Right lobe of liver (tissue), 6 donors: ENCODE results near the gene C20orf144. TPM values are rescaled to one million over a fixed set of nuclear protein-coding genes. Genes with fewer than 3 reads are reported as not detected.

Source experiments
- ATAC-seq, 4 donors: fragments of 200-7000 bp; cut with Tn5 transposase; one replicate each; pipeline ENCODE4 v1.9.1; 2020; ENCODE audit warnings: mild to moderate bottlenecking in 4 of 4, moderate library complexity in 4 of 4
- DNase-seq, 3 donors: peaks; one replicate each; pipeline ENCODE4 v3.0.0-alpha.2; 2020
- H3K27ac ChIP-seq, 3 donors: fragments of 200-600 bp; one replicate each; pipeline ENCODE4 v1.8.0; 2022
- H3K27me3 ChIP-seq, 2 donors: fragments of 200-600 bp; one replicate each; pipeline ENCODE4 v1.8.0; 2022
- H3K36me3 ChIP-seq, 4 donors: fragments of 200-600 bp; sonication (generic) in 1 of 4; one replicate each; pipeline versions ENCODE4 v1.5.1 to v1.8.0; 2017 to 2022; ENCODE audit warnings: control low read depth in 1 of 4
- H3K4me1 ChIP-seq, 4 donors: fragments of 200-600 bp; sonication (generic) in 1 of 4; one replicate each; pipeline versions ENCODE4 v1.5.1 to v1.8.0; 2017 to 2022; ENCODE audit warnings: control low read depth in 1 of 4
- H3K4me3 ChIP-seq, 3 donors: fragments of 200-600 bp; one replicate each; pipeline ENCODE4 v1.8.0; 2022
- H3K9me3 ChIP-seq, 4 donors: fragments of 200-600 bp; sonication (generic) in 1 of 4; one replicate each; pipeline versions ENCODE4 v1.5.1 to v1.8.0; 2017 to 2022; ENCODE audit warnings: control low read depth in 1 of 4
- POLR2A ChIP-seq: fragments of 450-650 bp; IDR thresholded peaks from one replicate; pipeline ENCODE4 v1.6.1; 2017; ENCODE audit warnings: antibody characterized with exemption, mild to moderate bottlenecking
- WGBS: methylation state at CpG from one replicate; pipeline ENCODE4 v1.1.6; 2018; ENCODE audit warnings: low coverage, low lambda C conversion rate; ENCODE audit not compliant: insufficient coverage; ENCODE audit errors: missing lambda C conversion rate; 5-methylcytosine and 5-hydroxymethylcytosine counted together
- intact Hi-C, 2 donors: fragments of 100-400 bp; cut with DNase I; formaldehyde crosslinking; loops; one replicate each; pipeline versions ENCODE4 v1.11.2 to v1.14.1; 2022
- total RNA-seq, 6 experiments: library from RNA; depleted of rRNA in 2 of 6; stranded (reverse); fragments of >200 nt in 2 of 6; fragmentation: NEBNext Ultra II Directional in 3 of 6; extraction: Animal tissue kit (Norgen Biotek cat#: 25700) in 3 of 6; gene quantifications; one replicate each; pipeline versions ENCODE4 v1.1.0 to v1.2.4, GENCODE V29; 2016 to 2023
- TF ChIP-seq, protein P1 (sequence below), 4 donors: fragments of 200-600 bp in 3 of 4; fragments of 450-650 bp in 1 of 4; IDR thresholded peaks; one replicate each; pipeline versions ENCODE4 v1.5.1 to v1.8.0; 2016 to 2022; ENCODE audit warnings: antibody characterized with exemption in 4 of 4, mild to moderate bottlenecking in 2 of 4
- donor health status: DM: no; HTN: yes; CAD: no.
- donor health status: DM: no; HTN: no; CAD: no.
- donor health status: DM: no; HTN: no; CAD: no.
- donor health status: DM: no; HTN: yes; CAD: no.
- donor health status: DM: no; HTN: yes; CAD: no.

C20orf144 gene
- total RNA-seq, 6 experiments from 2014 or later, result 0.18 TPM; not detected in 5

DNA sequence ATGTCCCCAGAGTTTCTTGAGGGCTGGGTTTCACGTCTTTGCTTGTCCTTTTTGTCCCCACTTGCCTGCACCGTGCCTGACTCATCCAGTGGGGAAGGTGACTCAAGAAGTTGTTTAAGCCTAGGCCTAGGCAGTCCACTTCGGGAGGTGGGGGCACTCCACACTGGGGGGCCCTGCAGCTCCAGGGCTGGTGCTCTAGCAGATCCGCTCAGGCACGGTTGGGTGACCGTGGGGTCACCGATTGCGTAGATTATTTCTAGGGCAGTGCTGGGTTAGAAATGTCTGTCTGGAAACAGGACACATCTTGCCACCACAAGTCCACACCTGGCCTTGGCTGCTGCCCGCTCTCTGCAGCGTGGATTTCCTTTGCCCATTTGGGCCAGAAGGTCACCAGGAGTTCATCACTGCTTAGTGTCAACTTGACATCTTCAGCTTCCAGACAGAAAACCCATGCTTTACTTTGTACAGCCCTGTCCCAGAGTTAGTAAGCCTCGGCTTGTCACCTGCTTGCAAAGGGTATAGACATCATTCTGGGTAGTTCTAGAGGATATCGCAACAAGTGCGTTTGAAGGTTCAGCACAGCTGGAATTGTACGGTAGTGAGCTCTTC is 13.6 kb upstream of the C20orf144 start:
- Histone ChIP-seq H3K27me3 (no peaks in the 10 kb centered on the region), H3K4me1 (peaks cover 0 to 42% (median 8%) of the 10 kb centered on the region in 4 donors), H3K27ac (peak overlapping the region in 1 of 3 donors; percentile 65), H3K36me3 (peaks cover 0 to 14% (median under 1%) of the 10 kb centered on the region in 4 donors), H3K9me3 (no peaks in the 10 kb centered on the region), H3K4me3 (no peak overlapping the region)
- WGBS, result 89% methylated on average over 6 of the region's 14 CpGs
- DNase-seq (no peak), ATAC-seq (no peak)
- intact Hi-C loops, result no loop called here
- TF ChIP-seq POLR2A, result no peak
- TF ChIP-seq, protein P1, sequence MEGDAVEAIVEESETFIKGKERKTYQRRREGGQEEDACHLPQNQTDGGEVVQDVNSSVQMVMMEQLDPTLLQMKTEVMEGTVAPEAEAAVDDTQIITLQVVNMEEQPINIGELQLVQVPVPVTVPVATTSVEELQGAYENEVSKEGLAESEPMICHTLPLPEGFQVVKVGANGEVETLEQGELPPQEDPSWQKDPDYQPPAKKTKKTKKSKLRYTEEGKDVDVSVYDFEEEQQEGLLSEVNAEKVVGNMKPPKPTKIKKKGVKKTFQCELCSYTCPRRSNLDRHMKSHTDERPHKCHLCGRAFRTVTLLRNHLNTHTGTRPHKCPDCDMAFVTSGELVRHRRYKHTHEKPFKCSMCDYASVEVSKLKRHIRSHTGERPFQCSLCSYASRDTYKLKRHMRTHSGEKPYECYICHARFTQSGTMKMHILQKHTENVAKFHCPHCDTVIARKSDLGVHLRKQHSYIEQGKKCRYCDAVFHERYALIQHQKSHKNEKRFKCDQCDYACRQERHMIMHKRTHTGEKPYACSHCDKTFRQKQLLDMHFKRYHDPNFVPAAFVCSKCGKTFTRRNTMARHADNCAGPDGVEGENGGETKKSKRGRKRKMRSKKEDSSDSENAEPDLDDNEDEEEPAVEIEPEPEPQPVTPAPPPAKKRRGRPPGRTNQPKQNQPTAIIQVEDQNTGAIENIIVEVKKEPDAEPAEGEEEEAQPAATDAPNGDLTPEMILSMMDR (IDR thresholded peaks at IDR 0.05), result no peak

DNA sequence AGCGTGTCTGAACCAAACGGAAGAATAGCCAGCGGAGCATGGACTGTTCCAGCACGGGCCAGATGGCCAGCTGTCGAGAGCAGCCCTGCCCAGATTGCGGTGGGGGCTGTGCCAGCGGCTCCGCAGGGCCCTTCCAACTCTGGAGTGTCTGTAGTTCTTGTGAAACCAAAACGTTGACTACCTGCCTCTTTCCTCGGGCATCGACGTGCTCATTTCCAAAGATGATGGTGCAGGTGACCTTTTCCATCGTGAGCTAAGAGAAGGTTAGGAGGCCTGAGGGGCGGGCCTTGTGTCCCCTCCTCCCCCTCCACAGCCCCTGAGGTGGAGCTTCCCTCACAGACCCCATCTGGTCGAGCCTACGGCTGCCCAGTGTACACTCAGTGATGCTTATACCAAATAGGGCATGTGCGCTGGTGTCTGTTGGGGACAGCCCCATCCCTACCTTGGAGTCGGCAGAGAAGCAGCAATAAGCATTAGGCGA is 12.9 kb upstream of the C20orf144 start:
- ATAC-seq, result no peak
- H3K27ac ChIP-seq, result no peak overlapping the region

DNA sequence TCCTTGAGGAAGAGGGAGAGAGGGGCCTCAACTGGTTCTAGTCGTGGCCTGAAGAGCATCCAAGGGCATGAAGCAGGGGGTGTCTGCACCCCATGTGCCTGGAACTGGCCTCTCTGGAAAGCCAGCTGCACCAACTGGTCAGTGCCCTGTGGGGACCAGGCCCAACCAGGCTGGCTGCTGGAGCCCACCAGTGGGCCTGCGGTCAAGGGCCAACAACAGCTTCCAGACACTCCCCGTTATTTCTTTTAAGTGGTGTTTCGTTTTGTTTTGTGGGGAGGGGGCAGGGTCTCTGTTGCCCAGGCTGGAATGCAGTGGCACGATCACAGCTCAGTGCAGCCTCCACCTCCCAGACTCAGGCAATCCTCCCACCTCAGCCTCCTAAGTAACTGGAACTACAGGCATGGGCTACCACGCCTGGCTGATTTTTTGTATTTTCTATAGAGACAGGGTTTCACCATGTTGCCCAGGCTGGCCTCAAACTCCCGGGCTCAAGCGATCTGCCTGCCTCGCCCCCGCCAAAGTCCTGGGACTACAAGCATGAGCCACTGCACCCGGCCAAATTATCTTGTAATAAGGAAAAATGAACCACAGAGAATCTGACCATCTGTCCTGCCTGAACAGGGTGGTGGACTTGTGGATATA is 11.9 kb upstream of the C20orf144 start:
- Histone ChIP-seq H3K27ac (no peak overlapping the region), H3K4me1 (peaks cover 0 to 36% (median 8%) of the 10 kb centered on the region in 4 donors), H3K27me3 (no peaks in the 10 kb centered on the region), H3K9me3 (no peaks in the 10 kb centered on the region), H3K36me3 (peaks cover 0 to under 1% (median 0%) of the 10 kb centered on the region in 4 donors), H3K4me3 (no peak overlapping the region)
- intact Hi-C loops, result loop anchor here in 1 of 2 donors (10.0 kb wide), 1 partner anchor 185 kb away; no protein-coding TSS in a partner anchor
- DNase-seq (no peak), ATAC-seq (no peak)
- TF ChIP-seq POLR2A, result no peak
- WGBS, result 81% methylated on average over 5 of the region's 11 CpGs

More for the DNA sequence above, 12.9 kb upstream of the C20orf144 start:
- Histone ChIP-seq H3K9me3 (no peaks in the 10 kb centered on the region), H3K4me3 (no peak overlapping the region), H3K36me3 (peaks cover 0 to 10% (median under 1%) of the 10 kb centered on the region in 4 donors), H3K4me1 (peaks cover 0 to 43% (median 8%) of the 10 kb centered on the region in 4 donors), H3K27me3 (no peaks in the 10 kb centered on the region)
- WGBS, result 82% methylated on average over 9 of the region's 19 CpGs
- TF ChIP-seq, protein P1 (IDR thresholded peaks at IDR 0.05), result no peak
- no peak for TF ChIP-seq POLR2A
- no peak for DNase-seq
- intact Hi-C loops, result no loop called here

DNA sequence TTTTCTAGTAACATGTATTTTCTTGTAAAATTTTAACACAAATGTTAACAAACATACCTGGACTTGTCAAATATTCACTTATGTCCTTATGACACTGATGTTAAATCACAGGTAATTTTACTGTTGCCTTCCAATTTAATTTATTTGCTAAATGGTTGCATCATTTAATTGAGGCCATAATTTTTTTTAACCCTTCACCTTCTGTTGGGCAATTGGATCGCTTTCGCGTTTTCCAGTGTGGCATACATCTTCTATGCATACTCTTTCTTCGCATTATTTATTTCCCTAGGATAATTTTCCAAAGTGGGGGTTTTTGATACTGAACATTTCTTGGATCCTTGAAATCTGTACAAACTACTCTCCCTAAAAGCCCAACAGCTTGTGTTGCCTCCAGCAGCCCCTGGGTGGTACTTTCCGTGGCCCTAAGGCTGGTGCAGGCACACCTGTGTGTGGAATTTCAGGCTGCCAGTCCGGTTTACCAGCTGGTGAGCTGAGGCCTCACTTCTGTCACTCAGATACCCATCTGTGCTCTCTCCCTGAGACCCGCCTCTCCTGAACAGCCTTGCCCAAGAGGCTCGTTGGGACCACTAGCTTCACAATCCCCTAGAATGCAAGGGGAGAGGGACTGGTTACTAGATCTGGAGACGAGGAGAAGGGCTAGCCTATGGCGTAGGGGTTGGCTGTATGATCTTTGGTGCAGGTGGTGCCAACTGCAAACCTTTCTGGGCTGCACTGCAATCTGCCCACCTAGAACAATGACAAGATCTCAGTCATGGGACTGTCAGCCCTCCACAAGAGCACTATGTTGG is 11.2 kb upstream of the C20orf144 start:
- DNase-seq, result no peak
- no peaks in the 10 kb centered on the region for H3K9me3 ChIP-seq
- H3K27ac ChIP-seq, result no peak overlapping the region
- no peak for ATAC-seq
- no peak overlapping the region for H3K4me3 ChIP-seq
- TF ChIP-seq, protein P1 (IDR thresholded peaks at IDR 0.05), result no peak
- no peak for TF ChIP-seq POLR2A
- WGBS, result 75% methylated on average over 9 of the region's 10 CpGs
- H3K27me3 ChIP-seq, result no peaks in the 10 kb centered on the region
- intact Hi-C loops, result loop anchor here in 1 of 2 donors (10.0 kb wide), 1 partner anchor 186 kb away; no protein-coding TSS in a partner anchor
- no peaks in the 10 kb centered on the region for H3K36me3 ChIP-seq
- peaks cover 0 to 30% (median 8%) of the 10 kb centered on the region in 4 donors for H3K4me1 ChIP-seq
